CD4-positive, alpha-beta T cell (primary cell): ENCODE results near the gene HAUS6. TPM values are rescaled to one million over a fixed set of nuclear protein-coding genes. Genes with fewer than 3 reads are reported as not detected.

Experiments used
- ATAC-seq: fragments of 200-7000 bp; cut with Tn5 transposase; one replicate; pipeline ENCODE4 v1.10.0; 2022; ENCODE audit warnings: mild to moderate bottlenecking; ENCODE audit not compliant: poor library complexity
- CTCF ChIA-PET: fragments of 350-600 bp; sonication (Branson Sonifier 250); formaldehyde crosslinking; loops from one replicate; lab custom pipeline; 2021; ENCODE audit warnings: antibody characterized with exemption, inconsistent platforms; lab: Charles Lee
- POLR2A ChIA-PET: fragments of 350-600 bp; sonication (Branson Sonifier 250); formaldehyde crosslinking; loops from one replicate; lab custom pipeline; 2021; ENCODE audit warnings: antibody characterized with exemption, inconsistent platforms; lab: Charles Lee
- DNase-seq, 14 experiments: peaks; one replicate each; pipeline ENCODE4 v3.0.0-alpha.2; 2013 to 2020; ENCODE audit warnings: mixed read lengths in 2 of 14
- H3K27ac ChIP-seq, 2 donors: one replicate each; pipeline versions ENCODE4 v1.5.1 to v1.7.0; 2013; ENCODE audit warnings: low read length in 2 of 2, low read depth in 1 of 2, mild to moderate bottlenecking in 1 of 2
- H3K27me3 ChIP-seq, 2 experiments: 1 replicate in 1 of 2; 2 replicates in 1 of 2; pipeline versions ENCODE4 v1.6.1 to v1.7.0; 2013; ENCODE audit warnings: low read length in 2 of 2, control low read depth in 1 of 2, mild to moderate bottlenecking in 1 of 2, moderate library complexity in 1 of 2; ENCODE audit not compliant: insufficient read depth in 2 of 2, control insufficient read depth in 1 of 2
- H3K36me3 ChIP-seq: one replicate; pipeline ENCODE4 v1.6.1; 2013; ENCODE audit warnings: low read length, control low read depth; ENCODE audit not compliant: insufficient read depth
- H3K4me1 ChIP-seq: one replicate; pipeline ENCODE4 v1.6.1; 2013; ENCODE audit warnings: low read length, control low read depth; ENCODE audit not compliant: insufficient read depth
- H3K4me3 ChIP-seq: one replicate; pipeline ENCODE4 v1.5.1; 2013; ENCODE audit warnings: mild to moderate bottlenecking, low read length, moderate library complexity
- H3K9me3 ChIP-seq, 2 experiments: 1 replicate in 1 of 2; 2 replicates in 1 of 2; pipeline versions ENCODE4 v1.6.1 to v1.7.0; 2013; ENCODE audit warnings: low read length in 2 of 2, mild to moderate bottlenecking in 2 of 2, control low read depth in 1 of 2, moderate library complexity in 1 of 2; ENCODE audit not compliant: control insufficient read depth in 1 of 2, insufficient read depth in 1 of 2
- H3K27ac Mint-ChIP-seq: one replicate; pipeline ENCODE4 v1.8.0; 2020; ENCODE audit warnings: mixed read lengths
- H3K27me3 Mint-ChIP-seq: one replicate; pipeline ENCODE4 v1.8.0; 2021; ENCODE audit warnings: mixed read lengths
- H3K36me3 Mint-ChIP-seq: one replicate; pipeline ENCODE4 v1.8.0; 2021; ENCODE audit warnings: low read depth, mixed read lengths
- H3K4me1 Mint-ChIP-seq: one replicate; pipeline ENCODE4 v1.8.0; 2021; ENCODE audit warnings: low read depth, mixed read lengths
- H3K4me3 Mint-ChIP-seq: one replicate; pipeline ENCODE4 v1.8.0; 2020; ENCODE audit warnings: mild to moderate bottlenecking, mixed read lengths
- H3K9me3 Mint-ChIP-seq: one replicate; pipeline ENCODE4 v1.8.0; 2020; ENCODE audit warnings: mixed read lengths
- CTCF ChIP-seq: fragments of 200-600 bp; IDR thresholded peaks from one replicate; pipeline ENCODE4 v1.8.0; 2022; ENCODE audit warnings: antibody characterized with exemption, mild to moderate bottlenecking
- intact Hi-C, 2 experiments: fragments of 100-400 bp; cut with DNase I in 1 of 2; cut with micrococcal nuclease in 1 of 2; formaldehyde crosslinking; loops; one replicate each; pipeline versions ENCODE4 v1.15.1 to v1.9.0; 2023 to 2025; cut with DNase I, micrococcal nuclease
- total RNA-seq, 174 experiments: library from RNA in 2 of 174; stranded (reverse) in 2 of 174; gene quantifications; one replicate each; pipeline ENCODE4 v1.2.3 and lab custom pipeline; 2021 to 2026

HAUS6 gene
- total RNA-seq, 2 experiments from 2014 or later: 14.9 to 17.2 TPM

DNA sequence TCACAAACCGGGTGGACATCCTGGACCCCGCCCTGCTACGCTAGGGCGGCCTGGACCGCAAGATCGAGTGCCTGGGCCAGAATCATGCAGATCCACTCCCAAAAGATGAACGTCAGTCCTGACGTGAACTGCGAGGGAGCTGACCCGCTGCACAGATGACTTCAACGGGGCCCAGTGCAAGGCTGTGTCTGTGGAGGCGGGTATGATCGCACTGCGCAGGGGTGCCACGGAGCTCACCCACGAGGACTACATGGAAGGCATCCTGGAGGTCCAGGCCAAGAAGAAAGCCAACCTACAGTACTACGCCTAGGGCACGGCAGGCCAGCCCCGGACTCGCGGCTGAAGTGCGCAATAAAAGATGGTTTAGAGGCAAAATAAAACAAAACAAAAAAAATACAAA lies 74.9 kb downstream of the HAUS6 start:
- no peaks in the 10 kb centered on the region for H3K36me3 ChIP-seq
- H3K27me3 ChIP-seq: peaks cover 0 to 6% of the 10 kb centered on the region in 2 experiments
- H3K9me3 Mint-ChIP-seq: no peaks in the 10 kb centered on the region
- DNase-seq (no peak), ATAC-seq (no peak)
- POLR2A ChIA-PET: interaction anchor here (0.5 kb wide), 1 partner anchor 143 kb away, joined by 3 read pairs; no protein-coding TSS in a partner anchor
- intact Hi-C loops: loop anchor here (2.0 to 10.0 kb wide), 4 partner anchors 429 to 1493 kb away; no protein-coding TSS in a partner anchor
- TF ChIP-seq CTCF: no peak
- no peaks in the 10 kb centered on the region for H3K4me1 ChIP-seq
- H3K4me1 Mint-ChIP-seq: no peaks in the 10 kb centered on the region
- H3K4me3 Mint-ChIP-seq: no peak overlapping the region
- H3K27ac ChIP-seq: no peak overlapping the region
- CTCF ChIA-PET: interaction anchor here (0.6 to 1.4 kb wide), 3 partner anchors 21 to 213 kb away, joined by 3 to 4 read pairs (median 3); partner anchors contain the start of gene RRAGA
- H3K4me3 ChIP-seq: no peak overlapping the region
- H3K9me3 ChIP-seq: no peaks in the 10 kb centered on the region
- peaks cover 16% of the 10 kb centered on the region for H3K27me3 Mint-ChIP-seq
- no peaks in the 10 kb centered on the region for H3K36me3 Mint-ChIP-seq
- H3K27ac Mint-ChIP-seq: no peak overlapping the region

DNA sequence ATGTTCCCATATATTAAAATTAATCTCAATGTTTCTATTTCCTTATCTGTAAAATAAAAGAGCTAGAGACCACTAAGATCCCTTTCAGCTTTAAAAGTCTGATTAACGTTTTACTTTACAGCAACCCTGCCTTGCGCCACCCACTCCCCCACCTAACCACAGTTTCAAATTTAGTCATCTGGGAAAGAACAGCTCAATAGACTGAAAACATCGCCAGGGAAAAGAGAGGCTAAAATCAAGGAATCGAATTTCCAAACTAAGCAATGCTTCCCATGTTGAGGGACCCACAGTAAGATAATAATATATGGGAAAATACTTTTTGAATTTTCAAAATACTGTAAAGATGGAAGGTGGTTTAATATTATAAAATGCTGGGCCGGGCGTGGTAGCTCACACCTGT lies 76.3 kb downstream of the HAUS6 start:
- intact Hi-C loops: loop anchor here (5.0 to 10.0 kb wide), 2 partner anchors 431 to 1492 kb away; no protein-coding TSS in a partner anchor
- ChIA-PET CTCF (no interaction called here), POLR2A (no interaction called here)

GRCh38 chr9:19023078-19023477 lies 79.6 kb downstream of the HAUS6 start:
- no peak for ATAC-seq
- ChIA-PET POLR2A (no interaction called here), CTCF (no interaction called here)
- no peaks in the 10 kb centered on the region for H3K36me3 Mint-ChIP-seq
- no peak overlapping the region for H3K4me3 Mint-ChIP-seq
- TF ChIP-seq CTCF: no peak
- H3K27me3 Mint-ChIP-seq: peaks cover 18% of the 10 kb centered on the region
- no peak overlapping the region for H3K4me3 ChIP-seq
- H3K27ac ChIP-seq: no peak overlapping the region
- H3K36me3 ChIP-seq: no peaks in the 10 kb centered on the region
- no peaks in the 10 kb centered on the region for H3K9me3 Mint-ChIP-seq
- H3K9me3 ChIP-seq: no peaks in the 10 kb centered on the region
- H3K4me1 ChIP-seq: no peaks in the 10 kb centered on the region
- intact Hi-C loops: loop anchor here in 1 of 2 experiments (10.0 kb wide), 1 partner anchor 1488 kb away; no protein-coding TSS in a partner anchor
- no peak overlapping the region for H3K27ac Mint-ChIP-seq
- no peaks in the 10 kb centered on the region for H3K4me1 Mint-ChIP-seq
- no peak for DNase-seq
- H3K27me3 ChIP-seq: no peaks in the 10 kb centered on the region

More for the DNA sequence above, 76.3 kb downstream of the HAUS6 start:
- H3K9me3 Mint-ChIP-seq: no peaks in the 10 kb centered on the region
- peaks cover 16% of the 10 kb centered on the region for H3K27me3 Mint-ChIP-seq
- DNase-seq (no peak), ATAC-seq (no peak)
- no peak overlapping the region for H3K4me3 Mint-ChIP-seq
- Histone ChIP-seq H3K27ac (no peak overlapping the region), H3K27me3 (peaks cover 0 to 6% of the 10 kb centered on the region in 2 experiments), H3K4me1 (no peaks in the 10 kb centered on the region), H3K36me3 (no peaks in the 10 kb centered on the region), H3K9me3 (no peaks in the 10 kb centered on the region), H3K4me3 (no peak overlapping the region)
- H3K27ac Mint-ChIP-seq: no peak overlapping the region
- H3K36me3 Mint-ChIP-seq: no peaks in the 10 kb centered on the region
- no peaks in the 10 kb centered on the region for H3K4me1 Mint-ChIP-seq
- TF ChIP-seq CTCF: no peak
